Gastroesophageal sphincter (tissue), 3 donors: ENCODE measurements around the gene ELL.

Experiments
- POLR2A ChIP-seq, 2 donors: fragments of 450-650 bp; IDR thresholded peaks; one replicate each; pipeline ENCODE4 v1.6.1; 2017; ENCODE audit warnings: antibody characterized with exemption in 2 of 2, mild to moderate bottlenecking in 2 of 2, moderate library complexity in 1 of 2
- POLR2AphosphoS5 ChIP-seq: sonication (generic); formaldehyde crosslinking; IDR thresholded peaks from one replicate; pipeline ENCODE4 v1.6.1; 2017; ENCODE audit warnings: antibody characterized with exemption
- TF ChIP-seq, protein P1 (sequence below), 4 experiments: fragments of 200-600 bp in 2 of 4; fragments of 450-650 bp in 2 of 4; sonication (generic) in 1 of 4; IDR thresholded peaks; one replicate each; pipeline ENCODE4 v1.5.1; 2017 to 2019; ENCODE audit warnings: antibody characterized with exemption in 4 of 4, mild to moderate bottlenecking in 2 of 4, moderate library complexity in 2 of 4

GRCh38 chr19:18474366-18474887, 47.4 kb downstream of the ELL start:
- TF ChIP-seq, protein P1, sequence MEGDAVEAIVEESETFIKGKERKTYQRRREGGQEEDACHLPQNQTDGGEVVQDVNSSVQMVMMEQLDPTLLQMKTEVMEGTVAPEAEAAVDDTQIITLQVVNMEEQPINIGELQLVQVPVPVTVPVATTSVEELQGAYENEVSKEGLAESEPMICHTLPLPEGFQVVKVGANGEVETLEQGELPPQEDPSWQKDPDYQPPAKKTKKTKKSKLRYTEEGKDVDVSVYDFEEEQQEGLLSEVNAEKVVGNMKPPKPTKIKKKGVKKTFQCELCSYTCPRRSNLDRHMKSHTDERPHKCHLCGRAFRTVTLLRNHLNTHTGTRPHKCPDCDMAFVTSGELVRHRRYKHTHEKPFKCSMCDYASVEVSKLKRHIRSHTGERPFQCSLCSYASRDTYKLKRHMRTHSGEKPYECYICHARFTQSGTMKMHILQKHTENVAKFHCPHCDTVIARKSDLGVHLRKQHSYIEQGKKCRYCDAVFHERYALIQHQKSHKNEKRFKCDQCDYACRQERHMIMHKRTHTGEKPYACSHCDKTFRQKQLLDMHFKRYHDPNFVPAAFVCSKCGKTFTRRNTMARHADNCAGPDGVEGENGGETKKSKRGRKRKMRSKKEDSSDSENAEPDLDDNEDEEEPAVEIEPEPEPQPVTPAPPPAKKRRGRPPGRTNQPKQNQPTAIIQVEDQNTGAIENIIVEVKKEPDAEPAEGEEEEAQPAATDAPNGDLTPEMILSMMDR (IDR thresholded peaks at IDR 0.05) = no peak
- no peak for TF ChIP-seq POLR2A (IDR thresholded peaks at IDR 0.05)
- TF ChIP-seq POLR2AphosphoS5 = no peak
